NB4 (cell line): ENCODE results near the gene SLC38A11.

Experiments
- DNase-seq: peaks from one replicate; pipeline ENCODE4 v3.0.0; 2010; ENCODE audit warnings: low read depth
- H3K4me3 ChIP-seq: one replicate; pipeline ENCODE4 v1.5.1; 2011; ENCODE audit warnings: mild to moderate bottlenecking, low read depth, low read length, moderate library complexity
- MYC ChIP-seq: IDR thresholded peaks from 2 replicates; pipeline ENCODE4 v1.6.1; 2011; ENCODE audit warnings: low read depth, low read length
- POLR2A ChIP-seq: IDR thresholded peaks from 2 replicates; pipeline ENCODE4 v1.6.1; 2011; ENCODE audit warnings: mild to moderate bottlenecking; ENCODE audit not compliant: insufficient read length; ENCODE audit errors: extremely low read depth
- TF ChIP-seq, protein P1 (sequence below): IDR thresholded peaks from one replicate; pipeline ENCODE4 v1.5.1; 2012; ENCODE audit warnings: low read depth, low read length
- TF ChIP-seq, protein P2 (sequence below): IDR thresholded peaks from 2 replicates; pipeline ENCODE4 v1.6.1; 2011; ENCODE audit warnings: low read depth, low read length

Gene SLC38A11

DNA sequence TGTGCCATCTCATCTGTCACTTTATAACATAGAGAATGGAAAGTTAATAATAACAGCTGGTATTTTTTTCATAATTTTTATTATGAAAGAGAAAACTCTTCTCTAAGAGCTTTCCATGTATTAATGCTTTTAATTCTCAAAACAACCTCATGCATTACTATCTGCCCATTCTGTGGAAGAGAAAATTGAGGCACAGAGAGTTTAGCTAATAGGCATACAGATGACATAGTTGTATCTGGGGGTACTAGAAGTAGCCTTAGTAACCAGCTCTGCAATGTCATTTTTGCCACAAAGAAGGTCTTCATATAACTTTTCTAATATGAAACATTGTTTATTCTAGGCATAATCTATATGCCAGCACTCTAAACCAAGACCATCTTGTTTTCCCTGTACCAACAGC, 77.4 kb downstream of the SLC38A11 start:
- TF ChIP-seq, protein P1, sequence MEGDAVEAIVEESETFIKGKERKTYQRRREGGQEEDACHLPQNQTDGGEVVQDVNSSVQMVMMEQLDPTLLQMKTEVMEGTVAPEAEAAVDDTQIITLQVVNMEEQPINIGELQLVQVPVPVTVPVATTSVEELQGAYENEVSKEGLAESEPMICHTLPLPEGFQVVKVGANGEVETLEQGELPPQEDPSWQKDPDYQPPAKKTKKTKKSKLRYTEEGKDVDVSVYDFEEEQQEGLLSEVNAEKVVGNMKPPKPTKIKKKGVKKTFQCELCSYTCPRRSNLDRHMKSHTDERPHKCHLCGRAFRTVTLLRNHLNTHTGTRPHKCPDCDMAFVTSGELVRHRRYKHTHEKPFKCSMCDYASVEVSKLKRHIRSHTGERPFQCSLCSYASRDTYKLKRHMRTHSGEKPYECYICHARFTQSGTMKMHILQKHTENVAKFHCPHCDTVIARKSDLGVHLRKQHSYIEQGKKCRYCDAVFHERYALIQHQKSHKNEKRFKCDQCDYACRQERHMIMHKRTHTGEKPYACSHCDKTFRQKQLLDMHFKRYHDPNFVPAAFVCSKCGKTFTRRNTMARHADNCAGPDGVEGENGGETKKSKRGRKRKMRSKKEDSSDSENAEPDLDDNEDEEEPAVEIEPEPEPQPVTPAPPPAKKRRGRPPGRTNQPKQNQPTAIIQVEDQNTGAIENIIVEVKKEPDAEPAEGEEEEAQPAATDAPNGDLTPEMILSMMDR, result no peak
- TF ChIP-seq, protein P2, sequence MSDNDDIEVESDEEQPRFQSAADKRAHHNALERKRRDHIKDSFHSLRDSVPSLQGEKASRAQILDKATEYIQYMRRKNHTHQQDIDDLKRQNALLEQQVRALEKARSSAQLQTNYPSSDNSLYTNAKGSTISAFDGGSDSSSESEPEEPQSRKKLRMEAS, result no peak
- no peak for TF ChIP-seq MYC
- TF ChIP-seq POLR2A, result no peak
- H3K4me3 ChIP-seq, result no peak overlapping the region
- DNase-seq, result no peak

DNA sequence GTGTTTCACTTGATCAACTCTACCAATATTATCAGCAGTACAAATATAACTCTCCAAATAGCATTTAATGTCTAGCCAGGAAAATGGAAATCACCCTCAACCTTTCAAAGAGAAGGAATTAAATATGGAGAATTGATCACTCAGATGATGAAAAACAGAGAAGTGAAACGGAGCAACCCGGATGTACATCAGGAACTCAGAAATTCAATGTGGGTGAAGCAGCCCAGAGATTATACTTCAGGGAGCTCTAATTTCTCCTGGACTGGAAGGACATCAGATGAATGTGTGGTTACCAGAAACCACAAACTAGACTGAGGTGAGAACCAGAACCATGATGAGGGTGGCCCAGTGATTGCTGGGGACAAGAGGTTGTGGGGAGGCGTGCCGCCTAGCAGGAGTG, 78.2 kb downstream of the SLC38A11 start:
- TF ChIP-seq, protein P2, result no peak
- TF ChIP-seq POLR2A, result no peak
- no peak for TF ChIP-seq MYC
- TF ChIP-seq, protein P1, result no peak

DNA sequence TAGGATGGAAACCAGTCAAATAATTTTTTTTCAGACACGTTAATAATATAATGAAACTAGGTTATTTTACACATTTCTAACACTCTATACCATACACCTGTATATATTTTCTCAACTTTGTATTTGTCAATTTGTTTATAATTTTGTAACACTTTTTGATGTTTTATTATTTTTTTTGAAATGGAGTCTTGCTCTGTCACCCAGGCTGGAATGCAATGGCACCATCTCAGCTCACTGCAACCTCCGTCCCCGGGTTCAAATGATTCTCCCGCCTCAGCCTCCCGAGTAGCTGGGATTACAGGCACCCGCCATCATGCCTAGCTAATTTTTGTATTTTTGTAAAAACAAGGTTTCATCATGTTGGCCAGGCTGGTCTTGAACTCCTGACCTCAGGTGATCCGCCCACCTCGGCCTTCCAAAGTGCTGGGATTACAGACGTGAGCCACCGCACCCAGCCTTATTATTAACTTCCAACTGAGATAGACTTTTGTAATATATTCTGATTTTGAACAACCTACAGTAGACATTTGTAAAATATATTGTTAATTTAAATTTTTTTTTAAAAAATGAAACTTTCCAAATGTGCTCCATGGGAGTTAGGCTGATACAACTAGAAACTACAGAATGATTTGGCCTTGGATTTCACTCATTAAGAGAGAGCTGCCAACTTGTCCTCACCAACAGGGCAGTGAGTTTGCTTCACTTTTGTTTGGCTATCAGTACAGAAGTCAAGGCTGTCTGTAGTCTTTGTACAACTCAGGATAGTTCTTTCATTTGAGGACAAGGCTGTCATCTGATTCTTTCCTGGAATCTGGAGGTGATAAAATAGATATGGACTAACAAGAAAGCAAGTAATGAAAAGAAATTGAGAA, 79.8 kb downstream of the SLC38A11 start:
- TF ChIP-seq, protein P2, result no peak
- TF ChIP-seq POLR2A (no peak), MYC (no peak)
- TF ChIP-seq, protein P1, result no peak
- DNase-seq, result no peak
- no peak overlapping the region for H3K4me3 ChIP-seq

More for the DNA sequence above, 78.2 kb downstream of the SLC38A11 start:
- no peak for DNase-seq
- no peak overlapping the region for H3K4me3 ChIP-seq

DNA sequence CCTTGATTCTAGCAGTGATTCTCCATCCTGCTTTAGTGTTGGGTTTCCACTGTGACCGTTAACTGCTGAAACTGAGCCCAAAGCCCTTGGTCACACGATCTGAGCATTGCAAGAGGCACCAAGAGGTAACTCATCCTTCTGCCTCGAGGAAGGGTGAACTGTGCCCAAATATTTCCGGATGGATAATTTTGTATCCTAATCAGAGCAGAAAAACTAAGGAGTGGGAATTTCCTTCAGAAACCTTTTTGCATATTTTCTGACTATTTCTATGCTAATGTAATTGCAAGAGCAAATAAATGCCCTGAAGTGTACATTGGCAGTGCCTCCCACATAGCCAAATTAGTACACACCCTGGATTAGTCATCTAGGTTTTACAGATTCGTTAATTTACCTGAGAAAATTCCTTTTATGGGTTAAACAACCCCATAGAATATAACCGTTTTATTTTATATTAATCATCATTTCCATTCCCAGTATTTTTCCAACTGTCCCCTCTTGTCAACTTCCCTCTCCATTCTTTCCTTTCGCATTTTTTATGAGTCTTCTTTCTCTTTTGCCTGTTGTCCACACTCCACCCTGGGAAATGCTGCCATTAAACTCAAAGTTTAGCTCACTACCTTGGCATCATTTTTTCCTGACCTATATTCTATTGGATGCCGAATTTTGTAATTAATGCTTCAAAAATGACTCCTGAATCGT, 82.0 kb downstream of the SLC38A11 start:
- H3K4me3 ChIP-seq, result no peak overlapping the region
- TF ChIP-seq MYC (no peak), POLR2A (no peak)
- TF ChIP-seq, protein P2, result no peak
- TF ChIP-seq, protein P1, result no peak
- DNase-seq, result no peak

DNA sequence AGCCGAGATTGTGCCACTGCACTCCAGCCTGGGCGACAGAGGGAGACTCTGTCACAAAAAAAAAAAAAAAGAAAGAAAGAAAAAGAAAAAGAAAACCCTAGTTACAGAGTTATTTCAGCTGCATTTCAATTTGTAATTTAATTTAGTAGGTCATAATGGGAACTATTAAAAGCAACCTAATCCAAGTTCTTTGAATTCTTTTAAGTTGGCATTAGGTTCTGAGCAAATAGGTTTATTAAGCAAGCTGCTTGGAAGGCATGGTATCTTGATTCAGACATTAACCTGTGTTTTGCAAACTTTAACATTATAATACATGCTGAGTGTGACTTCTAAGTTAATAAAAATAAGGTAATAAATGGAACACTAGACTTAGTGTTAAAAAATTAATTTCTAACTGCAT, 83.9 kb downstream of the SLC38A11 start:
- TF ChIP-seq MYC, result no peak
- TF ChIP-seq POLR2A, result no peak
- TF ChIP-seq, protein P1, result no peak
- TF ChIP-seq, protein P2, result no peak
- no peak overlapping the region for H3K4me3 ChIP-seq
- no peak for DNase-seq
